HUDEP-2 (cell line): Measurements from ENCODE around the gene MED25.

Experiments
- DNase-seq, 76 experiments: peaks; one replicate each; lab custom pipeline; 2025; ENCODE audit not compliant: unreplicated experiment in 76 of 76; lab: John Stamatoyannopoulos, UW

MED25 gene

DNA sequence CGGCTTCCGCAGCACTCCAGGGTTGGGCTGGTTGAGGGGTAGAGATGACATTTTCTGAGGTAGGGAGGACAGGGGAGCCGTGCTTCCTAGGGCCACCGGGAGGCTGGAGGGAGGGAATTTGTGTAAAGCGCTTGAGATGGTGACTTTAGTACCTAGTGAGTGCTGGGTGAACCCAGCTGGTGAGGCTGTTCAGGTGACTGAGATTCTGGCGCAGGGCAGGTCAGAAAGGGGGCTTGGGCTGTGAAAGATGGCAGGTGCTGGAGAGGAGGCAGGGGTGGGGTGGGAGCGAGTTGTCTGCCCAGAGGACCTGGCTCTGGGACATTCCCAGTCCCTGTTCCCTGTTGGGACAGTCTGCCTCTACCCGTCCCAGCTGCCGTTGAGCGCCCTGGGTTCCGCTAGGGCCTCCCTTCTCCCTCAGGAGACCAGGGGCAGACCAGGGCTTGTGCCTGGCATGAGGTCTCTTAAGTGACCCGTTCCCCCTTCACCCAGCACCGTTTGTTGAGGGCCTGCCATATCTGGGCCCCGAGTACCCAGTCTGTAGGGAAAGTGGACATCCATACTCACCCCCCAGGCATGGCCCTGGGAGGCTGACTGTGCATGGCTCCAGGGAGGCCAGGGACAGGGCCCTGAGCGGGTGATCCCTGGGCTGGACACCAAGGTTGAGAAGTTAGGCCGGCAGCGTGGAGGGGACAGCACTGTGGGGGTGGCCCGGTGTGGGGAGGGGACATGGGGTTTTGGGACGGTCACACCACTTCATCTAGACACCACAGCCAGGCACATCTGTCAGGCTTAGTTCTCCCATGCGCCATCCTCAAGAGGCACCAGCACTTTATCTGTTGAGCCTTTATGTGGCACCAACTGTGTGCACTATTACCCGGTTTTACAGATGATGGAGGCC is 37.8 kb downstream of the MED25 start:
- no peak for DNase-seq

DNA sequence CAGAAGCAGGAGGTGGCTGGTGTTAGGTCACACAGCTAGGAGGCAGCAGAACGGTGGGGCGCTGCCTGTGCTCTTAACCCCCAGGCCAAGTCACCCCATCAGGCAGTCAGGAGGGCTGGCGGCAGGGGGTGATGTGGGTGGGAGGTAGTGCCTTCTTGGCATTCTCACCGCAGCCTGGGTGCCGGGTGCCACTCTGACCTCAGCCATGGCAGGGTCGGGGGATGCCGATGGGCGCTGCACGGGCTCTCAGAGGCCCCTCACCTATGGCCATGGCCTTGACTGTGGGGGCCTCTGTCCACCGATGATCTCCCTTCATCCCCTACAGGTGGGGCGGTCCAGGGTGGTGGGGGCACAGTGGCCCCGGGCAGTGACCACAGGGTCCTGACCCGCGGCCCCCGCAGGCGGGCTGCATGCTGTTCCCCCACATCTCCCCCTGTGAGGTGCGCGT is 38.5 kb downstream of the MED25 start:
- no peak for DNase-seq

DNA sequence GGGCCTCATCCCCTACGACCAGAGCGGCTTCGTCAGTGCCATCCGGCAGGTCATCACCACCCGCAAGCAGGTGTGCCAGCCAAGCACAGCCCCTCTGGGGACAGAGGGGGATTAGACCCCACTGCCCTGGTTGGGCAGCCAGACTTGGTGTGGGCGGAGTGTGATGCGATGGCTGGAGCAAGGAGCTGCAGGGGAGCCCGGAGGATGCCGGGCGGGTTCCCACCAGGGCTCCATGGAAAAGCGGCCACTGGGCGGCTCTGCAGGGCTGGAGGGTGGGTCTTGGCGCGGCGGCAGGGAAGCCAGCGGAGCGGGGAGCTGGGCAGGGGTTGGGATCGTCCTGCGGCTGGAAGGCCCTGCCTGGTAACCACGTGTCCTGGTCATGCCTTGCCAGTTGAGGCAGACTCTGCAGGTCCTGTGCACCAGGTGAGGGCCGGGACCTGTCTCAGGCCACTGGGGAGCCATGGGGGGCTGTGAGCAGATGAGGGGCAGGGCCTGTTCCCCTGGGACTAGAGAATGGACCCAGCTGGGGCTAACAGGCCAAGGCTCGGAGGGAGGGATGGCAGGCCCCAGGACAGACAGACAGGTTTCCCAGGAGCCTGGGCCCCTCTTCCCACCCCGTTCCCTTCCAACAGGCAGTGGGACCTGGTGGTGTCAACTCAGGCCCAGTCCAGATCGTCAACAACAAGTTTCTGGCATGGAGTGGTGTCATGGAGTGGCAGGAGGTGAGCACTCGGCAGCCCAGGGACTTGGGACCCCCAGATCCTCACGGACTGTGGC is 39.2 kb downstream of the MED25 start:
- DNase-seq: no peak

DNA sequence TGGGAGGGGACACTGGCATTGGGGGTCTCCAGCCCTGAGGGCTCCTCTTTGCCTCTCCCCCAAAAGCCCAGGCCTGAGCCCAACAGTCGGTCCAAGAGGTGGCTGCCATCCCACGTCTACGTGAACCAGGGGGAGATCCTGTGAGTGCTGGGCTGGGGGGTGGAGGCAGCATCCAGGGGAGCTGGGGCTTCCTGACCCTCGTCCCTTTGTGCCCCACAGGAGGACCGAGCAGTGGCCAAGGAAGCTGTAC is 39.7 kb downstream of the MED25 start:
- DNase-seq: no peak

DNA sequence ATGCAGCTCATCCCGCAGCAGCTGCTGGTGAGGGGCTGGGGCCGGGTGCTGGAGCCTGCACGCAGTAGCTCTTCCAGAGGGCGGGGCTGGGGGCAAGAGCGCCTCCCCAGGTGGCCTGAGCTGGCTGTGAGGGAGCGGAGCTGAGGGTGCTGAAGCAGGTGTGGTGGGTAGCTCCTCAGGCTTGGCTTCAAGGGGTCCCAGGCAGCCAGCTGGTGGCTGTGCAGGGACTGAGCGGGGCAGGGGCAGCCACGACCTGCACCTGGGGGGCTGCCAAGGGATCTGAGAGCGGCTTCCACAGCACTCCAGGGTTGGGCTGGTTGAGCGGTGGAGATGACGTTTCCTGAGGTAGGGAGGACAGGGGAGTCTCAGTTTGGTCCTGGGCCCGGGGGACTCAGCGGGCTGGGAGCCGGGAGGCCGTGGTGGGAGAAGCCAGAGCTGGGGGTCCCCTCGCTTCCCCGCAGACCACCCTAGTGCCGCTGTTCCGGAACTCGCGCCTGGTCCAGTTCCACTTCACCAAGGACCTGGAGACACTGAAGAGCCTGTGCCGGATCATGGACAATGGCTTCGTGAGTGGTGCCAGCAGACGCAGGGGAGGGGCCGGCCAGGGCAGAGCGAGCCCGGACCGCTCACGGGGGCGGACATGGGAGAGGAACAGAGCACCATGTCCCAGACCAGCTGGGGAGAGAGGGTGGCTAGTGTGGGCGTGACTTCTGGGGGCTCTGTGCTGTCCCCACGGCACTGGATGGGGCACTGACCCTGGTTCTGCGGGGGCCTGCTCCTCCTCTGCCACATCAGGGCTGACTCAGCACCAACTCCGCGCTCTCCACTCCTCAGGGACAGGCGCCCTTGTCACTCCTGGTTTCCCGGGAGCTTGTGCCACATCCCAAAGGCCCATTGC is 40.2 kb downstream of the MED25 start:
- no peak for DNase-seq

DNA sequence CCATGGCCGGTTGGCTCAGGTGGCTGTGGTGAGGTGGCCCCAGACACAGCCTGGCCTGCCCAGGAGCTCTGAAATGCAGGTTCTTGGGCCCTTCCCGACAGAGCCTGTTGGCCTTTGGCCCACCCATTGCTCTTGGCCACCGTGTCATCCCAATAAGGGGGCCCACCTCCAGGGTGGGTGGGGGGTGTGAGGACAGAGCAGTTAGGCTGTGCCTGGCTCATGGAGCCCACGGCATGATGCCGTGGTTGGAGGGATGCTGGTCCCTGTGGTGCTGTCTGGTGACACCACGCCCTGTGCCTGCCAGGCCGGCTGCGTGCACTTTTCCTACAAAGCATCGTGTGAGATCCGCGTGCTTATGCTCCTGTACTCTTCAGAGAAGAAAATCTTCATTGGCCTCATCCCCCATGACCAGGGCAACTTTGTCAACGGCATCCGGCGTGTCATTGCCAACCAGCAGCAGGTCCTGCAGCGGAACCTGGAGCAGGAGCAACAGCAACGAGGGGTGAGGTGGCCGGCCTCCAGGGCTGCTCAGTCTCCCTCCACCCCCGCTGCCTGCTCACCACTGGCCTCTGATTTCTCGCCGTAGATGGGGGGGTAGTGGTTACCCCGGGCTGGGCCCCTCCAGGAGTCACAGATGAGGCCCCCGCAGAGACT is 41.7 kb downstream of the MED25 start:
- DNase-seq: no peak

DNA sequence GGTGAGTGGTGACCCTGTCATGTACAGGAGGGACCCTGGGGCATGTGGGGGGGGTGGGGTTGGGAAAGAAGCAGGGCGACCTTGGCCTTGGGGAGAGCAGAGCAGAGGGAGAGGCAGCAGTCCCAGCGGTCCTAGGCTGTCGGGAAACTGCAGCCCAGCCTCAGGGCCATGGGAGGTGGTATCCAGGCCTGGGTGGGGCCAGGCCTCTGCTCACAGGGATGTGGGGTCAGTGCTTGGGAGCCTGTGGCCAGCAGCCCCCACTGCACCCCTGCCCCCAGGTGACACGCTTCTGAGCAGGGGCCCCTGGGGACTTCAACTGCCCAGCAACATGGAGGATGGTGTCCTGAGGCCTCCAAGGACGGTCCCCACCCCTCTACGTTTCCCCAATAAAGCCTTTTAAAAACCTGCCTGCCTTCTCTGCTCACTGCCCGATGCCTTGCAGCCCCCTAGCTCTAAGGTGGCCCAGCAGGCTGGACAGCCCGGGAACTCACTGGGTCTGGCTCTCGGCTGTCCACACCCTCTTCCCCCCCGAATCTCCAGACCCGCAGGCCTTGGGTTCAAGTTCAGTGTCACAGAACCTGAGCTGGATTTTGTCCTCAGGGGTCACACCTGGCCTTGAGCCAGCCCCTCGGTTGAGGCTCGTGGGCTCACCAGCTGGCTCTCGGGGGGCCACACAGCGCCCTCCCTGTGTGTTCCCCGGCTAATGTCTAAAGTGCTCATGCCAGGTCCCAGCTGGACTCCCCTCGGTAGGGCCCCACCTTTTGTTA is 42.4 kb downstream of the MED25 start:
- DNase-seq: no peak

DNA sequence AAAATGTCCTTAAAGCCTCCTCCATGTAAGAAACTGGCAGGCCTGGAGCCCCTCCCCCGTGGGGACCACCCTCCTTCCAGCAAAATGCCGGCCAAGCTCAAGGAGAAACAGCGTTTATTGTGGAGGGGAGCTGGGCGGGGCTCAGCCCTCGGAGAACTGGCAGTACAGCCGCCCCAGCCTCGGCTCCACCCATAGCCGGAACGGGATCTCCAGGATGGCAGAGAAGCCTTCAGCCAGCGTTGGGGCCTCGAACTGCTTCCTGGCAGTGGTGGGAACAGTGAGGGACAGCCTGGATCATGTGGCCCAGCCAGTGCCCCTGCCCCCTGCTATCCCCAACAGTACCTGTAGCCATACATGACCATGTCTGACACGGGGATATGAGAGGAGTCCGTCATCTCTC is 43.0 kb downstream of the MED25 start:
- peak in 4 of 76 experiments; percentile 12 to 44 (median 30) for DNase-seq

DNA sequence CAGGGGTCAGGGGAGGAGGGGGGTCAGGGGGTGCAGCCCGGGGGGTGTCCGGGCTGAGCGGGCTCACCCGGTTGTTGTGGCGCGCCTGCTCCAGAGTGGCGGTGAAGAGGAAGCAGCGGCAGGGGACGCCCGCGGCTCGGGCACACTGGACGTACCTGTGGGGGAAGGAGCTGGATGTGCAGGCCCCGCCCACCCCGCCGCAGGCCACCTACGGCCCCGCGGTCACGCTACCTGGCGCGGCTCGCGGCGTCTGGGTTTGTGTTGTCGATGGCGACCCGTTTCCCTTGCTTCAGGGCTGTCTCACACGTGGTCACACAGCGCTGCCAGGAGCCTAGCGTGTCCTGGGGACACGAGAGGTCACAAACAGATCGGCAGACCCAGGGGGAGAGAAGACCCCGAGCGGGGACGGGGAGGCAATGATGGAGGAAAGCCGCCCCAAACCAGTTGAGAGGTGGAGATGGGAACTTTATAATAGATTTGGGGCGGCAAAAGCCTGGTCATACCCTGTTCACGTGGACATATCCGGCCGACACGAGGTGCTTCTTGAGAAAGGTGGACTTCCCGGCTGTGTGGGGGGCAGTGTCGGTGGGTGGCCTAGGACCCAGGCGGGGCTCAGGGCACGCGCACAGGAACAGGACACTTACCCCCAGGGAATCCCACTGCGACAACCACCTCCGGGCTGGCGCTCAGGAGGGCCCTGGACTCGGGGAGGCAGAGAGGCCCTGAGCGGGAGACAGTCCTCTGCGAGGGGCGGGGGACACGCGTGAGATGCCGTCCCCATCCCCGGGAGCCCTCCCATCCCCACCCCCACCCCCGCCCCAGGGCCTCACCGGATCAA is 43.7 kb downstream of the MED25 start:
- no peak for DNase-seq

DNA sequence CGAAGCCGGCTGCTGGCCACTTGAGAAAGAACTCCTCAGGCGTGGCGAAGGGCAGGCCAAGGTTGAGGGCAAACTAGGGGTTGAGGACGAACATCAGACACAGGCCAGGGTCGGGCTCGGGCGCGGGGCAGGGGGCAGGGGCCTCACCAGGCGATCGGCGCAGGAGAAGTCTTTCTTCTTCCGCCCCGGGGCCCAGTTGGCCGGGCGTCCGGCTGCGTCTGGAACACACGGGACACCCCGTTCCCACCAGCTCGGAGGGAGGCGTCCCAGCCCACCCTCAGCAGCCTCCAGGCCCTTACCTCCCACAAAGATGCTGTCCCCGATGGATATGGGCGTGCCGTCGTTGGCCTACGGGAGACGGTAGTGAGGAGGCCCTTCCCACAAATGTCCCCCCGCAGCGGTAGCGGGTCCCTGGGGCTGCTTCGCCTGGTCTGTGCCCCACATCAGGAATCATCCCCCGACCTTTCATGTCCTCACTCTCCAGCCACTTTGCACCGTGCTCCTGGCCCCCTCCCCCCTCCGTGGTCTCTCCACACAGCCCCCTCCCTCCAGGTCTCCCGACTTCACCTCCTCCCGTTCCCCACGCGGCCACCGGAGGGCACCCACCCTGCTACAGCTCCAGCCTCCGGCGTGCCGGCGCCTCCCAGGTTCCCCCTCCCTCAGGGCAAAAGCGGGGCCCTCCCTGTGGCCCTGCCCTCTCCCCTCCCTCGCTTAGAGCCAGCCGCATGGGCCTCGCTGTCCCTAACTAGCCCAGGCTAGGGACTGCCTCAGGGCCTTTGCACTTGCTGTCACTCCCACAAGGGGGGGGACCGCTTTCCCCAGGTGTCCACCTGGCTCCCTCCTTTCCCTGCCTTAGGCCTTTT is 44.5 kb downstream of the MED25 start:
- peak in 32 of 76 experiments; percentile 14 to 65 (median 38) for DNase-seq

DNA sequence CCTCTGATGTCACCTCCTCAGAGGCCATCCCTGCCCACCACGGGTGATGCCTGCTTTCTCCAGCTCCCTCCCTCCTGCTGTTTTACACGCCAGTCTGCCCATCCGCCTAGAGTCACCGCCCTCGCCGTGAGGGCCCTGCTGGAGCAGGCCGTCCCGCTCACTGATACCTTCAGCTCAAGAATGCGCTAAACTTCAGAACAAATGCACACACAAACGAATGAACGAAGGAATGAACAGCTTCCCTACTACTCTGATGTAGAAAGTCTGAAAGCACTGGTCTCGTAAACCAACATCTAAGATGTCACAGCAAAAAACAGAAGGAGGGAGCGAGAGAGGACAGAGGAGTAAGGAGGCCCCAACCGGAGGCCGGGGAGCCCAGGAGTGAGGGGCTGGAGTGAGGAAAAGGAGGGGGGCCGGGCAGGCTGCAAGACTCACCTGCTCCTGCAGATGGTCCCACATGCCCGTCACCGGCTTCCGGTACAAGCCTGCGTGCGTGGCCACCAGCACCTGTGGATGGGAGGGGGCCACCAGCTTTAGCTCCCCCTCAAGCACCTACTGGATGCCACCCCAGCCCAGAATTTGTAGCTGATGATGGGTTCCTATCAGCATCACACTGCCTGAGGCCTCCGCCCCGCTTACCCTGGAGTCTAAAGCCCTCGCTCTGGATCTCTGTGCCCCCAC is 45.3 kb downstream of the MED25 start:
- DNase-seq: no peak

DNA sequence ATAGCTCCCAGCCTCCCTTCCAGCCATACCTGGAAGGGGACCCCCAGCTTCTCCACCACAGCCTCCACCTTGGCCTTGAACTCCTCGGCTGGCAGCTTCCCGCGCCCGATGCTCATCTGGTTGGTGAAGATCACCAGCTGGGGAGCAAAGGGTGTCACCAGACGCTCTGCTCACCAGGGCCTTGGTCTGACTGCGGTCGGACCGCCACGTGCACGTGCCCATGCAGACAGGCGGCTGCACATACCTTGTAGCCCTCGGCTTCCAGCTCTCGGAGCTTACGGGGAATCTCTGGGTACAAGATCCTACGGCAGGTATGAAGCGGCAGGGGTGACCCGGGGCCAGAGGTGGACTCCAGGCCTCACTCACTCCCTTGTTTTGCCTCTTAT is 45.8 kb downstream of the MED25 start:
- DNase-seq: no peak

DNA sequence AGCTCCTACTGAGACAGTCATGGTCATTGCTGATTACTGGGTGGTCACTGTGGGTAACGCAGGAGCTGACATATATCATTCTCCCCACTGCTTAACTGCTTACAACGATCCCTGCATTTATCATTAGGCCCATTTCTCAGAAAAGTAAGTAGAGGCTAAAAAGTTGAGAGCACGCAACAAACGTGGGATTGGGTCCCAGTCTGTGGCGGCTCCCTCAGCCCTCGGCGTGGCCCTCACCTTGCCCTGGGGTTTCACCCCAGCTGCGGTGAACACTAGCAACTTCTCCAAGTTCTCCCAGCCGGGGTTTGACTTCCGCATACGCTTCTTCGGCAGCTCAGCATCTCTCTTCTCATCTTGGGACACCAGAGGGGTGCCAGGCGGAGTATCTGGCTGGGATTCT is 46.8 kb downstream of the MED25 start:
- no peak for DNase-seq

DNA sequence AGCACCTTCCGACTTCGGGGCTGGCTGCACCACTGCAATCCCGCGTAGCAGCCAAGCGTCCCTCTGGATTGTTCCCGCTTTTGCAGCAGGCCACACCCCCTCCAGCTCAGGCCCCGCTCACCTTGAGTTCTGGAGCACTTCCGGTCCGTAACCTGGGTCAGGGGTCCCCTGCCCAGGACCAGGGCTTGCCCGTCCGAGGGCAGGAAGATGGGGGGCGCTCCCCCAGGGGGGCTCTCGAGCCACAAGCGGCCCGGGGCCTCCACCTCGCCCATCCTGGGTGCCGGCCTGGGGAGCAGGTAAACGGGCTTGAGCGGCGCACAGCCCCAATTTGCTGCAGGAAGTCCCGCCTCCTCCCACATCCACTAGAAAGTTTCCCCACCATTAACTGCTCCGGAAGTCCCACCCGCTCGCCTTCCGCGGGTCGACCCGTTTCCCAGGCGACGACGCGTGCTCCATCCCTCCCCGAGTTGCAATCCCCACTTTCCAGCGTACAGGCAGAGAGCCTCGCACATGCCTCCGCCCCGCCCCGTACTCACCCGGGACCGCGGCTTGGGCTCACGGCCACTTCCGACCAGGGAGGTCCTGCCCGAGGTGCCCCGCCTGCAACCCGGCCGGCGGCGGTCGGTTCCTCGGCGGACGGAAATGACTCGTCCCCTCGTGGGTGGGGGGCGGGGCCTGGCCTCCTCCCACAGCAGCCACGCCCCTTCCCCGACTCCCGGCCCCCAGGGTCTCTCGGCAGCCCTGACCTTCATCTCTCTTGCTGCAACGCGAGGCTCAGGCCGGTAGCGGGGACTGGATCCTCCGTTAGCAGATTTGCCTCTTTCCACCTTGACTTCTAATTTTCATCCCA is 49.1 kb downstream of the MED25 start, which contains the start of gene PNKP:
PNKP (minus strand) TSS at position 644 of the 850 bp plus-strand sequence; CDS start at position 272, 372 bp downstream.
- DNase-seq: peak in 75 of 76 experiments; percentile 70 to 99 (median 92)

DNA sequence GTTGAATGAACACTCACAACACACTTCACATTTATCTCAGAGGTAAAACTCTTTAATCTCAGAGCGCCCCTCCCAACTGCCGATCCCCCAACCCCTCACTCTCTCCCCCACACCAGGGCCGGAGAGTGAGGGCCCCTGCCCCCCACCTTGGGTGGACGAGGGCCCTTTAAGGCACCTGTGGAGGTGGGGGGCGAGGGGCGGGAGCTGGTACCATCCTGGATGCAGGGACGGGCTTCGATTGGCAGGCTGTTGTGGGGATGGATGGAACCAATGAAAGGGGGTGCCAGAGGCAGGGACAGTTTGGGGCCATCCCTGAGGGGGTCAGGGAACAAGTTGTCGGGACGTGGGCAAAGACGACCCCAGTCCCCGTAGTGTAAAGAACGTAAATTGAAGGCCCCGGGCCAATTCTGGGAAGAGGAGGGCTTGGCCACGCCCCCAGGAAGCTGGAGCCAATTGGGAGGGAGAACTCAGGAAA is 51.0 kb downstream of the MED25 start:
- DNase-seq: peak in 3 of 76 experiments; percentile 79 to 95 (median 85)
